GM21381 (cell line): ENCODE data around the gene PPP1R27.

Experiments
- ATAC-seq: cut with Tn5 transposase; IDR thresholded peaks from one replicate; pipeline ENCODE4 v1.9.1; 2021; ENCODE audit warnings: mild to moderate bottlenecking, moderate library complexity; ENCODE audit not compliant: unreplicated experiment

PPP1R27 gene

DNA sequence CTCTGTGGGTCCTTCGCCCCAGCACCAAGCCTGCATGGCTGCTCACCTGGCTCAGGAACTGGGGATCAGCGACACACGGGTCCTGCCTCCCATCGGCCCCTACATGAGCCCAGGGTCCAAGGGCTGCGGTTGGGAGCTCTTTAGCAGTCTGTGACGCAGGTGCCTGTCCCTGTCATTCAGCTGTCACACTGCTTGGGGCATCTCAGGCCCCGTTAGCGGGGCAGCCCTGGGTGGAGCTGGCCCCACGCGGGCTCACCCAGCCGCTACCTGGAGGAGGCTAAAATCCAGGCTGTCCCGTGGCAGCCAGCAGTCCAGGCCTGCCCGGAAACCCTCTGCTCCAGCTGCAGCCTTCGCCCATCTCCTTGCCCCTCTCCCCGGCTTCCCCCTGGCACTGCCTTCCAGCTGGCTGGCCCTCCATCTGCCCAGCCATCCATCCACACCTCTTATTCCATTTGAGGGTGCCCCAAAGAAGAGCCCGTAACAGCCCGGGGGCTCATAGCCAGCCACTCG lies 27.6 kb downstream of the PPP1R27 start:
- no peak for ATAC-seq

DNA sequence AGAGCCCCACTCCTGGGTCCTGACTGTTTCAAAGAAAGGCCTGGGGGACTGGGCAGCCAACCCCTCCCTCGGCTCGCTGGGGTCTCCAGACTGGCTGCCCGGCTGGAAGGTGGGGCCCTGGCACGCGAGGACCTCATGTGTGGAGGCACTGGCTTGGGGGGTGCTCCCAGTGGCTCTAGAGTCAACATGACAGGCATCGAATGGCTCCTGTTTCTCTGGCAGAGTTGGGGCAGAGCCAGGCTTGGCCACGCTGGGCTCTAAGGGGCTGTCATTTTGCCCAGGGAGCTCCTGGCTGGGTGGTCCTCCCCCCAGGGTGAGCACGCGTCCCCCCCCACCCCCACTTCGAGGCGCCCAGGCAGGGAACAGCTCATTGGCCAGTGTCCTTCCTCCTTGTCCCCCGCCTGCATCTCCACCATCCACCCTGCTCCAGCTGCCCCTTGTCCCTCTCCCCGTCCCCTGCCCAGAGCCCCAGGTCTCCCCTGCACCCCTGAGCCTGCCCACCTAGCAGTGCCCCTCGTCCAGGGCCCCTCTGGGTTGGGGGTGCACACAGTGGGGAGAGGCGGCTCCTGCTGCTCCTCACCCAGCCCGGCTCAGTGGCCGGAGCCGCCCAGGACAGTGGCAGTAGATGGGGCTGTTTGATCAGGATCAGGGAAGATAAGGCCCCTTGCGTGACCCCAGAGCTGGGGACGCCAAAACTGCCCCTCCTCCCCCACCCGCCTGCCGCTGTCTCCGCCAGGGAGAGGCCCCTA lies 28.2 kb downstream of the PPP1R27 start:
- no peak for ATAC-seq

DNA sequence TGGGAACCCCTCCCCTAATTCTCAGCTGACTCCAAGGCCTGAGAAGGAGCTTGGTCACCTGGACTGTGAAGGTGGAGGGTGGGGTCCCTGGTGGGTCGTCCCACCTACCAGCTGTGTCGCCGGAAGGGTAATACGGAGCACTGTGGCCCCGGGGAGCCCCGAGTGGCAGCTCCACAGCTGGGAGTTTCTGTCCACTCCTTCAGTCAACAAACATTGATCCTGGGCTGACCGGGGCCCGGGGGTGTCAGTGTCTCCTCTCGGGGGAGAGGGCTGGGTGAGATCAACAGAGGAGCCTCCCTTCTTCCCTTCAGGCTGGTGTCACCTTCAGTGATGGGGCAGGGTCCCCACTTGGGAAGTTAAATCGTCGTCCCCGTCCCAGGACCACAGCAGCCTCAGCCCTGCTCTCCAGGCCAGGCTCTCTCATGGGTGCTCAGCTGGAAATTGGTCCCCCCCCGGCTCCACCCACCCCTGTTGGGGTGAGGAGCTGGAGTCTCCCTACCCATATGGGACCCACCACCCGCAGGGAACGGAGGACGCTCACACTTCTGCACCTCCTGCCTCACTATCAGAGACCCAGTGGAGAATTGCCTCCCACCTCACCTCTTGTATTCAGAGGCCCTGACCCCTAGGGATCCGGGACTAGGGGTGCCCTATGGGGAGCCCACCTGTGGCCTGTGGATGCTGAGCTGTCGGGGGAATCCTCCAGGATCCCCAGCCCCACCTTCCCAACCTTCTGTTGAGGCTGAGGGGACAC lies 29.0 kb downstream of the PPP1R27 start:
- ATAC-seq, result no peak

DNA sequence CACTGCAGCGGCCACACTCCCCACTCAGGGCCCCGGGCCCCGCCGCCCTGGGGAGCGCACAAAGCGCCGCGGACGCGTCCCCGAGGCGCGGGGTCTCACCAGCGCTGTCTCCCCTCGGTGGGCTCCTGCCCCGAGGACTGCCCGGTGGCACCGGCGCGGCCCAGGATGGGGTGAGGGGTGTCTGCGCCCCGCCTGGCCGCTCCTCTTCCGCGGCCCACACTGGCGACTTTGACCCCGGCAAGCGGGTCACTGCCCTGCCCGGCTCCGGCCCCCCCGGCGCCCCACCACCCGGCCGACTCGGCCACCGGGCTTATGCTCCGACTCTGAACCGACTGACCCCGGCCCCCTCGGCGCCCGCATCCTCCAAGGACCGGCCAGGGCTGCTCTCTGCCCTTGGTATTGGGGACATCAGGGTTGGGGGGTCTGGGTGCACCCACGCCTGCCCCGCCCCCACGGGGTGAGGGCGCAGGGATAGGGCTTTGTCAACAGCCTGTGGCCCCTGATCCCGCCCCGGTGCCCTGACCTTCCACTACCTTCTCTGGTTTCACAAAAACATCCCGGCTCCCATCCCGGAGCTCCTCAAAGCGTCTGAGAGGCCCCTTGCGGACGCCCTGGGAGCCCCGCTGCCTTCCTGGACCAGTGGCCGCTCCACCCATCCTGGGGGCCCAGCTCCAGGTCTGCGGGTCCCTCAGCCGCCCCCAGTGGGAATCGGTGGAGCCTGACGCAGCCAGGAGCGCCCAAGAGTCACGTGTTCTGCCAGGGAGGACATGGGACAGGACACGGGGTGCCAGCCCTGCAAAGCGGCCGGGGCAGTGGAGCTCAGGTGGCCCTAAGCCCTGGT lies 30.1 kb downstream of the PPP1R27 start:
- ATAC-seq, result no peak

DNA sequence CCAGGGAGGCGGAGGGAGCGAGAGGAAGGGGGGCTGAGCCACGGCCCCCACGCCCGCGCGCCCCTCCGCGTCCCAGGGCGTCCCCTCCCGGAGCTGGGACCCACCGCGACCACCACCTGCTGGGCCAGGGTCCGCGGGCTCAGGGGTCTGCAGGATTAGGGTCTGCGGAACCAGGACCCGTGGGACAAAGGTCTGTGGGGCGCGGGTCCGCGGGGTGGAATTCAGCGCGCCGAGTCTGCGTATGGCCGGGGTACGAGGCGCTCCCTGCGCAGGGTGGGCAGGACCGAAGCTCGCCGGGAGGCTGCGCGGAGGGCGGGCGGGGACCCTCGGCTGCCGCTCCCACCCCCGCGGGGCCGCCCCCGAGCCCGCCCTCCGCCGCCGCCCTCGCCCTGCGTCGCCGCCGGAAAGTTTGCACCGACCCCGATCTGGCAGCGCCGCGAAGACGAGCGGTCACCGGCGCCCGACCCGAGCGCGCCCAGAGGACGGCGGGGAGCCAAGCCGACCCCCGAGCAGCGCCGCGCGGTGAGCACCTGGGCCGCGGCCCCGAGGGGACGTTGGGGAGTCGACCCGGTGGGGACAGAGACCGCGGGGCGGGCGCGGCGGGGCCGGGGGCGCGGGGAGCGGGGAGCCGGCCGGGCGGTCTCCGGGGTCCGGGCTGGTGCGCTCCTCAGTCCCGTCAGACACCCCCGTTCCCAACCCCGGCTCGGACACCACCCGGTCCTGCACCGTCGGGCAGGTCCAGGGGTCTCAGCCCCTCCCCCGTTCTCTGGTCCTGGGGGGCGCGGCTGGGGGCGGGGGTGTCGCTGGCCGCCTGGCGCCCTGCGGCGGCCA lies 30.9 kb downstream of the PPP1R27 start, which contains the start of gene GCGR:
GCGR (plus strand) TSS at position 423 of the 831 bp plus-strand sequence. CDS start 4,869 bp downstream, outside the sequence.
- no peak for ATAC-seq

DNA sequence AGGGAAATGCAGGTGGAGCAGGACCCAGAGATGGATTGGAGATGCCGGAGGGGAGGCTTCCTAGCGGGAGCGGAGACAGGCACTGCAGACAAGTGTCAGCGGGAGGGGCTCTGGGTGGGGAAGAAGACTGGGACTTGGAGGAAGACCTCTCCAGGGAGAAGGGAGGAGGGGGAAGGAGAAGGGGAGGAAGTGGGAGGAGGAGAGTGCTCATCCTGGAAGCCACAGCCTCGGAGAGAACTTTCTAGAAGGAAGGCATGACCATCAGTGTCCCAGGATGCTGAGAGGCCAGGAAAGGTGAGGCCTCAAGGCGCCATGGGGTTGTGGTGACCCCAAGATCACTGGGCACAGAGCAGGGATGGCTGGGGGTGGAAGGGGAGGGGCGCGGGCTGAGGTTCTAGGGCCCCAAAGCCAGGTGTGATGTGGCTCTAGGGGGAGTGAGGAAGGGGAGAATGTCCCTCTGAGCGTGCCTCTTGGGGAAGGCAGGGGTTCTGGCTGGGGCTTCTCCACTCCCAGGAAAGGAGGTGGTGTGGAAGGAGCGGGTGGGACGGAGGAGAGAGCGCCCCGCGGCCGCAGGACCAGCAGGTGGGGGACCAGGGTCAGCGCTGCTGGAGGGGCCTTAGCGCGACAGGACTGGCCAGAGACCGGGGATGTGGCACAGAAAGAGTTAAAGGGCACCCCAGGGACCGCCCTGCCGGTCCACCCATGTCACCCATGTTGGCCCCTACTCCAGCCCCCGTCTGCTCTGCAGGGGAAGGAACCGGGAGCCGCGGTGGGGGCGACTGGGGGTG lies 31.8 kb downstream of the PPP1R27 start:
- no peak for ATAC-seq

DNA sequence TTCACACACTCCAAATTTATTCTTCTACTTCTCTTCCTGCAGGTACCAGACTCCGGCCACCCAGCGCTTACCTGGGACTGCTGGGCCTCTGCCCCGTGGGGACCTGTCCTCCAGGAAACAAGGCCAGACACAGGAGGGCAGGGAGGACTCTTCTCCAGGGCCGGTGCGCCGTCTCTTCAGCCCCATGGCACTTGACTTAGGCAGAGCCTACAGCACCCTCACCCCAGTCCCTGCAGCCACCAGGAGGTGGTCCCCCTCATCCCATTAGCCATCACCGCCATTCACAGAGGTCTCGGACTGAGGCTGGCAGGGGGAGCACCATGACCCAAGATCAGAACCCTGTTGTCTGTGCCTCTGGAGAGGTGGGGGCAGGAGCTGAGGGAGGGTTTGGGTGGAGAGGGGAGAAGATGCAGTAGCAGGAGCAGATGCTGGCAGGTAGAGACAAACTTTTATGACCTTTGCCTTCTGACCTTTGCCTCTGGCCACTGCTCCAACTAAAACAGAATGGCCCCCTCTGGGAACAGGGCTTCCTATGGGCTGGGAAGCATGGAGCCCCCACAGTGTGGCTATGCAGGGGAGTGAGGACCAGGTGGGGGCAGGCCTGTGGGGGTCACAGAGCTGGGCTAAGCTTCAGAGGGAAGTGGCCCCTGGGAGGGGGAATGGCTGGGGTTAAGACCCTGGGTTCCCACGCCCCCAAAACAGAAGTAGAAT lies 32.6 kb downstream of the PPP1R27 start:
- no peak for ATAC-seq

DNA sequence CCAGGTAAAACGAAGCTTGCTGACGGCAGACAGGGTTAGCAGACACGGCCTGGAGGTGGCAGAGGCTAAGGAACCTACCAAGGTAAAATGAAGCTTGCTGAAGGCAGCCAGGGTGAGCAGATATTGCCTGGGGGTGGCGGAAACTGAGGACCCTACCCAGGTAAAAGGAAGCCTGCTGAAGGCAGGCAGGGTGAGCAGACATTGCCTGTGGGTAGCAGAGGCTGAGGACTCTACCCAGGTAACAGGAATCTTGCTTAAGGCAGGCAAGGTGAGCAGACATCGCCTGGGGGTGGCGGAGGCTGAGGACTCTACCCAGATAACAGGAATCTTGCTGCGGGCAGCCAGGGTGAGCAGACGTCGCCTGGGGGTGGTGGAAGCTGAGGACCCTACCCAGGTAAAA lies 33.5 kb downstream of the PPP1R27 start:
- no peak for ATAC-seq

DNA sequence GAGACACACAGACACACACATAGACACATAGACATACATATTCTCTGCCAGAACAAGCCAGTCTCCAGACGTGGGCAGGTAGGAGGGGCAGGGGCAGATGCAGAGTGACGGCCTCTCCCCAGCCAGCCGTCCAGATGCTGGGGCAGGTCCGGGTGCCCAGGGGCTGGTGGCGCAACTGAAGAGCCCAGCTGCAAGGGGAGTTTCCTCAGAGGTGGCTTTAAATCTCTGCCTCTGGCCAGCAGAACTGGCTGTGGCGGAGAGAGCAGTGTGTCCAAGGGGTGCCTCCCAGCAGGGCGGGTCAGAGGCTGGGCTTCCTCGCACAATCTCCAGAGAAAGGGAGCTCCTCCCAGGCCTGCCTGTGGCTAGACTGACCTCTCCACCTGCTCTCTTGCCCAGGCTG lies 40.3 kb downstream of the PPP1R27 start:
- ATAC-seq, result no peak

DNA sequence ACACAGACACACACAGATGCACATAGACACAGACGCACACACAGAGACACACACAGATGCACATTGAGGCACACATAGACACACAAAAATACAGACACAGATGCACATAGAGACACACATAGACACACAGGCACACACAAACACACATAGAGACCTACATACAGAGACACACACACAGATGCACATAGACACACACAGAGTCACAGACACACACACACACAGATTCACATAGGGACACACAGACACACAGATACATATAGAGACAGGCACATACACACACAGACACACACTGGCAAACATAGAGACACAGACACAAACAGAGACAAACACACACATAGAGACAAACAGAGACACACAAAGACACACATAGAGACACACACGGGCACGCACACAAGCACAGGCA lies 40.8 kb downstream of the PPP1R27 start:
- ATAC-seq, result no peak

DNA sequence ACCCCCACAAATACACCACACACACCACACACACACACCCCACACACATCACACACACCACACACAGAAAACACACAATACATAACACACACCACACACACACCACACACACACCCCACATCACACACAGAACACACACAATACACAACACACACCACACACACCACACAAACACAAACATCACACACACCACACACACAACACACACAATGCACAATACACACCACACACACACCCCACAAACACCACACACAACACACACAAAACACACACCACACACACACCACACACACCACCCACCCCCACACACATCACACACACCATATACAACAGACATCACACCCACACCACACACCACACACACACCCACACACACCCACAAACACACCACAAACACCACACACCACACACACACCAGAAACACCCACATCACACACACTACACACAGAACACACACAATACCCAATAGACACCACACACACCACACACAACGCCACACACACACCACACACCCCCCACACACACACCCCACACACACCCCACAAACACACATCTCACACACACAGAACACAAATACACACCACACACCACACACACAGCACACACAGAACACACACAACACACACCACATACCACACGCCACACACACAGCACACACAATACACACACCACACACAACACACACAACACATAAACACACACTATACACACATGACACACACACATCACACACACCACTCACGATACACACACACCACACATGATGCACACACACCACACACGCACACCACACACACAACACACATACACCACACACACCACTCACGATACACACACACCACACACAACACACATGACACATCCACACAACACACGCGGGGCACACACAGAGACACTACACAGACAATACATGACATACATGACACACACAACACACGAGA lies 41.9 kb downstream of the PPP1R27 start:
- ATAC-seq, result no peak
